SU-DHL-6 (cell line): Measurements from ENCODE around the gene PHLDB2.

ENCODE experiments used
- EZH2phosphoT487 ChIP-seq: fragments of 200-600 bp; sonication (generic), shearing (Covaris generic); conservative IDR thresholded peaks from 2 replicates; pipeline ENCODE4 v1.6.1; 2018; ENCODE audit warnings: mild to moderate bottlenecking, antibody characterized with exemption, low read length, moderate library complexity, mixed read lengths
- TF ChIP-seq, protein P1 (sequence below): fragments of 200-600 bp; sonication (generic); IDR thresholded peaks from one replicate; pipeline ENCODE4 v1.5.1; 2017; ENCODE audit warnings: antibody characterized with exemption, mild to moderate bottlenecking, low read length, moderate library complexity; ENCODE audit not compliant: insufficient read depth, poor library complexity, severe bottlenecking

DNA sequence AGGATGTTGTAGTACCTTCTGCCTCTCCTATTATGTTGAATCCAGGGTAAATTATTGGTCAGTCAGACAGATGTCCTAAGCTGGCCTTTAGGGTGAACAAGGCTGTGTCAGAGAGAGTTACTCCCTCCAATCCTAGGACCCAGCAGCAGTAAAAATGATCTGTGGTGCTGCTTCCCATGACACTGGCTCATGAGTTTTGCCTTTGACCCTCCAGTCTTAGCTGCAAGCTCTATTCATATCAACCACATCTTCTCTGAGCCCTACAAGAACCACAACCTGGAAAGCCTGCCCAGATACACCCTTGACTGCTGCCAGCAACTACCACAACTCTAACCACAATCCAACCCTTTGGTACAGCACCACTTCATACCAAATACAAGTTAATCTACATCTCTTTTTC is 27.2 kb upstream of the PHLDB2 start:
- TF ChIP-seq, protein P1, sequence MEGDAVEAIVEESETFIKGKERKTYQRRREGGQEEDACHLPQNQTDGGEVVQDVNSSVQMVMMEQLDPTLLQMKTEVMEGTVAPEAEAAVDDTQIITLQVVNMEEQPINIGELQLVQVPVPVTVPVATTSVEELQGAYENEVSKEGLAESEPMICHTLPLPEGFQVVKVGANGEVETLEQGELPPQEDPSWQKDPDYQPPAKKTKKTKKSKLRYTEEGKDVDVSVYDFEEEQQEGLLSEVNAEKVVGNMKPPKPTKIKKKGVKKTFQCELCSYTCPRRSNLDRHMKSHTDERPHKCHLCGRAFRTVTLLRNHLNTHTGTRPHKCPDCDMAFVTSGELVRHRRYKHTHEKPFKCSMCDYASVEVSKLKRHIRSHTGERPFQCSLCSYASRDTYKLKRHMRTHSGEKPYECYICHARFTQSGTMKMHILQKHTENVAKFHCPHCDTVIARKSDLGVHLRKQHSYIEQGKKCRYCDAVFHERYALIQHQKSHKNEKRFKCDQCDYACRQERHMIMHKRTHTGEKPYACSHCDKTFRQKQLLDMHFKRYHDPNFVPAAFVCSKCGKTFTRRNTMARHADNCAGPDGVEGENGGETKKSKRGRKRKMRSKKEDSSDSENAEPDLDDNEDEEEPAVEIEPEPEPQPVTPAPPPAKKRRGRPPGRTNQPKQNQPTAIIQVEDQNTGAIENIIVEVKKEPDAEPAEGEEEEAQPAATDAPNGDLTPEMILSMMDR, result no peak
- no peak for TF ChIP-seq EZH2phosphoT487
